ENCODE results near the gene TOGARAM1. TPM values are rescaled to one million over a fixed set of nuclear protein-coding genes. Genes with fewer than 3 reads are reported as not detected.

The TOGARAM1 gene
- total RNA-seq, 2 experiments from 2014 or later: 8.2 to 10.7 TPM

GRCh38 chr14:45015133-45015532, 53.1 kb downstream of the TOGARAM1 start:
- ATAC-seq: no peak
- no peak for DNase-seq
- no peaks in the 10 kb centered on the region for H3K27me3 Mint-ChIP-seq

GRCh38 chr14:45028107-45028626, 66.2 kb downstream of the TOGARAM1 start:
- H3K4me3 Mint-ChIP-seq: no peak overlapping the region
- CTCF ChIA-PET: no interaction called here
- peaks cover 4% of the 10 kb centered on the region for H3K4me1 Mint-ChIP-seq
- peaks cover 11% of the 10 kb centered on the region for H3K36me3 Mint-ChIP-seq
- no peak for DNase-seq
- H3K27me3 Mint-ChIP-seq: no peaks in the 10 kb centered on the region
- no peak for ATAC-seq
- no peak overlapping the region for H3K27ac Mint-ChIP-seq
- H3K9me3 Mint-ChIP-seq (ENCODE audit: low read depth): no peaks in the 10 kb centered on the region

More at GRCh38 chr14:45015133-45015532, 53.1 kb downstream of the TOGARAM1 start:
- H3K4me3 Mint-ChIP-seq: no peak overlapping the region
- H3K27ac Mint-ChIP-seq: no peak overlapping the region
- no peaks in the 10 kb centered on the region for H3K9me3 Mint-ChIP-seq (ENCODE audit: low read depth)
- peaks cover 12% of the 10 kb centered on the region for H3K36me3 Mint-ChIP-seq
- no peaks in the 10 kb centered on the region for H3K4me1 Mint-ChIP-seq
- CTCF ChIA-PET: no interaction called here

DNA sequence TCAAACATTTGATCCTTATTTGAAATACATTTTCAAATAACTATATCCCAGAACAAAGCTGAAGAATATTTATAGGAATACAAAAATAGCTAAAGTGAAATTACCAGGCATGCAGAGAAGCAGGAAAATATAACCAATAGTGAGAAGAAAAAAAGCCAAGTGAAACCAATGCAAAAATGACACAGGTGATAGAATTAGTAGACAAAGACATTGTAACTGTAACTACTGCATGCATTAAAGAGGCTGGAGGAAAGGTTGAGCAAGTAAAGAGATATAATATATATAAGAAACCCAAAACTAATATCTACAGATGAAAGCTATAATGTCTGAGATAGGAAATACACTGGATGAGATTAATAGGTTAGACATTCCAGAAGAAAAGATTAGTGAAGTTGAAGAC, 72.7 kb downstream of the TOGARAM1 start:
- DNase-seq: no peak
- H3K4me3 Mint-ChIP-seq: no peak overlapping the region
- H3K4me1 Mint-ChIP-seq: no peaks in the 10 kb centered on the region
- no peaks in the 10 kb centered on the region for H3K27me3 Mint-ChIP-seq
- peaks cover 2% of the 10 kb centered on the region for H3K9me3 Mint-ChIP-seq (ENCODE audit: low read depth)
- CTCF ChIA-PET: no interaction called here
- no peak for ATAC-seq
- H3K36me3 Mint-ChIP-seq: peaks cover 39% of the 10 kb centered on the region
- no peak overlapping the region for H3K27ac Mint-ChIP-seq

DNA sequence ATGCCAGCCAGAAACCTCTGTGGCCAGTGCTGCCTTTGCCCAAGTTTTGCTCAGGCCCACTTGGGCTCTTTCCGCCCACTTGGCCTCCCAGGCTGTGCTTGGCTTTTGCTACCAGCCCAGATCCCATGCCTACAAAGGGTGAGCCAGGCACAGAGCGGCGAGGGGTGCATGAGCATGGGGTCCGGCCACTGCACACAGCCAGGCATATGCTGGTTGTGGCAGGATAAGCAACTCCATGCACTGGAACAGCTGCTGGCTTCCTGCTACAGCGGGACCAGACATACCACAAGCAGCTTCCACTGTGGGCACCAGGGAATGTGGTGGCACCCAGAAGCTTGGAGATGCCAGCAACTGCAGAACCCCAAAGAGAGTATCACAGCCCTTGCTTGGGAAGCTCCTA, 76.3 kb downstream of the TOGARAM1 start:
- peaks cover 41% of the 10 kb centered on the region for H3K36me3 Mint-ChIP-seq
- H3K4me3 Mint-ChIP-seq: no peak overlapping the region
- H3K9me3 Mint-ChIP-seq (ENCODE audit: low read depth): peaks cover 2% of the 10 kb centered on the region
- CTCF ChIA-PET: no interaction called here
- no peak for ATAC-seq
- DNase-seq: no peak
- no peaks in the 10 kb centered on the region for H3K27me3 Mint-ChIP-seq
- H3K4me1 Mint-ChIP-seq: no peaks in the 10 kb centered on the region
- H3K27ac Mint-ChIP-seq: no peak overlapping the region

DNA sequence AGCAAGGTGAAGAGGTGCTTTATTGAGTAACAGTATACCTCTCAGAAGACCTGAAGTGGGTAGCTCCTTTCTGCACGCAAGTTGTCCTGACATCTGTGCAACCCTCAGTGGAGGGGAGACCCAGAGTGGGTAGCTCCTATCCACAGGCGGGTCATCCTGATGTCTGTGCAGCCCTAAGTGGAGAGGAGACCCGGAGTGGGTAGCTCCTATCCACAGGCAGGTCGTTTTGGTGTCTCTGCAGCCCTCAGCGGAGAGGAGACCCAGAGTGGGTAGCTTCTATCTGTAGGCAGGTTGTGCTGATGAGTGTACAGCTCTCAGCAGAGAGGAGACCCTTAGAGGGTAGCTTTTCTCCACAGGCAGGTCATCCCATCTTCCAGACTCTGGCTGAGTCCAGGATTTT, 76.9 kb downstream of the TOGARAM1 start:
- Mint-ChIP-seq H3K4me1 (no peaks in the 10 kb centered on the region), H3K36me3 (peaks cover 38% of the 10 kb centered on the region), H3K27ac (no peak overlapping the region), H3K9me3 (ENCODE audit: low read depth) (peaks cover 2% of the 10 kb centered on the region), H3K4me3 (no peak overlapping the region), H3K27me3 (no peaks in the 10 kb centered on the region)
- DNase-seq (no peak), ATAC-seq (no peak)
- CTCF ChIA-PET: no interaction called here

- no peak overlapping the region for H3K27ac Mint-ChIP-seq
- DNase-seq (no peak), ATAC-seq (no peak)
- CTCF ChIA-PET: no interaction called here
- H3K4me3 Mint-ChIP-seq: no peak overlapping the region
- peaks cover 2% of the 10 kb centered on the region for H3K9me3 Mint-ChIP-seq (ENCODE audit: low read depth)
- H3K36me3 Mint-ChIP-seq: peaks cover 35% of the 10 kb centered on the region
- no peaks in the 10 kb centered on the region for H3K4me1 Mint-ChIP-seq
- H3K27me3 Mint-ChIP-seq: no peaks in the 10 kb centered on the region
Measured at GRCh38 chr14:45039390-45039789, 77.4 kb downstream of the TOGARAM1 start.

GRCh38 chr14:45041641-45042040, 79.7 kb downstream of the TOGARAM1 start:
- peaks cover 2% of the 10 kb centered on the region for H3K9me3 Mint-ChIP-seq (ENCODE audit: low read depth)
- H3K4me1 Mint-ChIP-seq: no peaks in the 10 kb centered on the region
- H3K36me3 Mint-ChIP-seq: peaks cover 27% of the 10 kb centered on the region
- no peak overlapping the region for H3K27ac Mint-ChIP-seq
- no peaks in the 10 kb centered on the region for H3K27me3 Mint-ChIP-seq
- H3K4me3 Mint-ChIP-seq: no peak overlapping the region
- ATAC-seq (no peak), DNase-seq (no peak)
- CTCF ChIA-PET: no interaction called here

DNA sequence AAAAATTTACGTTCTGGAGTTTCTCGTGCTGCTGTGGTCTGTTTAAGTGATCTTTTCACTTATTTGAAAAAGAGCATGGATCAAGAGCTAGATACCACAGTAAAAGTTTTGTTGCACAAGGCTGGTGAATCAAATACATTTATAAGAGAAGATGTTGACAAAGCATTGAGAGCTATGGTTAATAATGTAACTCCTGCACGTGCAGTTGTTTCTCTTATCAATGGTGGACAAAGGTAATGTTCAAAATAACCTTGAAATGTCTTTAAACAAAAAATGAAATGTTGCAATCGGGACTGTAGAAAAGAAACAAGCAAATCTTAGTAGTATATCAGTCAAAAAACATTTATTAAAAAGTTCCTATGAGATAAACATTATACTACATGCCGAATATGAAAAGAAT, 82.6 kb downstream of the TOGARAM1 start:
- no peaks in the 10 kb centered on the region for H3K9me3 Mint-ChIP-seq (ENCODE audit: low read depth)
- ATAC-seq (no peak), DNase-seq (no peak)
- H3K36me3 Mint-ChIP-seq: peaks cover 11% of the 10 kb centered on the region
- CTCF ChIA-PET: no interaction called here
- H3K27ac Mint-ChIP-seq: no peak overlapping the region
- H3K27me3 Mint-ChIP-seq: no peaks in the 10 kb centered on the region
- no peak overlapping the region for H3K4me3 Mint-ChIP-seq
- no peaks in the 10 kb centered on the region for H3K4me1 Mint-ChIP-seq

DNA sequence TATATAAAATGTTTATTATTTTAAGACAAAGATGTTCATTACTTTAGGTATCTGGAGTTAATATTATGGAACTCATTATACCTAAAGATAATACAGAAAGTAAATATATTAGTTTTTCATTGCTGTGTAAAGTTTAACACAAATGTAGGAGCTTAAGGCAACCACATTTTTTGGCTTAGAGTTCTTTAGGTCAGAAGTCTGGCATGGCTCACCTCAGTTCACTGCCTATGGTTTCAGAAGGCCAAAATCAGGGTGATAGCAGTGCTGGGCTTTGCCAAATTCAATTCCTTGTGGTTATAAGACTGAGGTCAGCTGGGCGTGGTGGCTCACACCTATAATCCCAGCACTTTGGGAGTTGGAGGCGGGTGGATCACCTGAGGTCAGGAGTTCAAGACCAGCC, 86.4 kb downstream of the TOGARAM1 start:
- CTCF ChIA-PET: no interaction called here
- H3K27ac Mint-ChIP-seq: no peak overlapping the region

DNA sequence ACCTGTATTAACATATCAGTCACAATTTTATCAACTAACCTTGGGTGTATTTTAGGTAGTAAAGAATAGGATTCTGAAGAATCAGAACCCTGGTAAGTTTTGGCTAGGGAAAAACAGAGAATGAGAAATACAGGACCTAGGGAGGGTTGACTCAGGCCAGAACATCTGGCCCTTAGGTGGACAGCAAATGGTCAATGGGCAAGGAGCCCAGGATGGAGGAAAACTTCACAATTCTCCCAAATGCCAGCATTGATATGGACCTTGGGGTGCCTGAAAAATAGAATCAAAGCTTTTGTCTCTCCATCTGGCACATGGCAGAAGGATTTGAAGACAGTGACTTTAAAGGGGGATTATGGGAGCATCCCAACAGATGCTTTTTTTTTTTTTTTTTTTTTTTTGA, 89.2 kb downstream of the TOGARAM1 start:
- Mint-ChIP-seq H3K4me3 (no peak overlapping the region), H3K4me1 (no peaks in the 10 kb centered on the region), H3K9me3 (ENCODE audit: low read depth) (no peaks in the 10 kb centered on the region), H3K27me3 (no peaks in the 10 kb centered on the region), H3K36me3 (peaks cover 23% of the 10 kb centered on the region), H3K27ac (no peak overlapping the region)
- CTCF ChIA-PET: no interaction called here
- no peak for DNase-seq
- no peak for ATAC-seq

More for the DNA sequence above, 86.4 kb downstream of the TOGARAM1 start:
- DNase-seq (no peak), ATAC-seq (no peak)
- no peaks in the 10 kb centered on the region for H3K4me1 Mint-ChIP-seq
- H3K36me3 Mint-ChIP-seq: peaks cover 11% of the 10 kb centered on the region
- no peaks in the 10 kb centered on the region for H3K9me3 Mint-ChIP-seq (ENCODE audit: low read depth)
- H3K27me3 Mint-ChIP-seq: no peaks in the 10 kb centered on the region
- H3K4me3 Mint-ChIP-seq: no peak overlapping the region

DNA sequence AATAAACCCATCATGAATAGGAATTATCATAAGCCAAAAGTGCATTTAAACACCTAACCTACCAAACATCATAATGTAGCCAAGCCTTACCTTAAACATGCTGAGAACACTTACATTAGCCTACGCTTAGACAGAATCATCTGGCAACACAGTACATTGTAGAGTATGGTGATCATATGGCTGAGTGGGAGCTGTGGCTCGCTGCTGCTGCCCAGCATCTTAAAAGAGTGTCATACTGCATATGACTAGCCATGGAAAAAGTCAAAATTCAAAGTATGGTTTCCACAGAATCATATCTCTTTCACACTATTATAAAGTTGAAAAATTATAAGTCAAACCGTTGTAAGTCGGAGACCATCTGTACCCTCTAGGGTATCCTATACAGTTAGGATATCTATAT, 89.9 kb downstream of the TOGARAM1 start:
- CTCF ChIA-PET: no interaction called here

GRCh38 chr14:45057349-45057748, 95.4 kb downstream of the TOGARAM1 start:
- H3K9me3 Mint-ChIP-seq (ENCODE audit: low read depth): no peaks in the 10 kb centered on the region
- H3K36me3 Mint-ChIP-seq: peaks cover 35% of the 10 kb centered on the region
- CTCF ChIA-PET: no interaction called here

More for the DNA sequence above, 89.9 kb downstream of the TOGARAM1 start:
- no peaks in the 10 kb centered on the region for H3K4me1 Mint-ChIP-seq
- H3K36me3 Mint-ChIP-seq: peaks cover 24% of the 10 kb centered on the region
- ATAC-seq: no peak
- no peak for DNase-seq
- H3K9me3 Mint-ChIP-seq (ENCODE audit: low read depth): no peaks in the 10 kb centered on the region
- no peak overlapping the region for H3K27ac Mint-ChIP-seq
- no peaks in the 10 kb centered on the region for H3K27me3 Mint-ChIP-seq
- H3K4me3 Mint-ChIP-seq: no peak overlapping the region

GRCh38 chr14:45057881-45058364, 95.9 kb downstream of the TOGARAM1 start:
- CTCF ChIA-PET: no interaction called here
- Mint-ChIP-seq H3K36me3 (peaks cover 33% of the 10 kb centered on the region), H3K27me3 (no peaks in the 10 kb centered on the region), H3K27ac (no peak overlapping the region), H3K4me1 (no peaks in the 10 kb centered on the region), H3K9me3 (ENCODE audit: low read depth) (no peaks in the 10 kb centered on the region), H3K4me3 (no peak overlapping the region)
- DNase-seq (no peak), ATAC-seq (no peak)

More at GRCh38 chr14:45057349-45057748, 95.4 kb downstream of the TOGARAM1 start:
- Mint-ChIP-seq H3K27me3 (no peaks in the 10 kb centered on the region), H3K27ac (no peak overlapping the region), H3K4me1 (no peaks in the 10 kb centered on the region), H3K4me3 (no peak overlapping the region)
- no peak for ATAC-seq
- DNase-seq: no peak

- no peak for DNase-seq
- Mint-ChIP-seq H3K4me3 (no peak overlapping the region), H3K27ac (no peak overlapping the region), H3K9me3 (ENCODE audit: low read depth) (no peaks in the 10 kb centered on the region), H3K36me3 (peaks cover 24% of the 10 kb centered on the region), H3K4me1 (no peaks in the 10 kb centered on the region), H3K27me3 (no peaks in the 10 kb centered on the region)
- CTCF ChIA-PET: no interaction called here
- ATAC-seq: no peak
Measured at GRCh38 chr14:45060551-45060950, 98.6 kb downstream of the TOGARAM1 start.

GRCh38 chr14:45065540-45065939, 103.5 kb downstream of the TOGARAM1 start:
- DNase-seq (no peak), ATAC-seq (no peak)
- peaks cover 7% of the 10 kb centered on the region for H3K36me3 Mint-ChIP-seq
- H3K27ac Mint-ChIP-seq: no peak overlapping the region
- no peak overlapping the region for H3K4me3 Mint-ChIP-seq
- no peaks in the 10 kb centered on the region for H3K9me3 Mint-ChIP-seq (ENCODE audit: low read depth)
- CTCF ChIA-PET: no interaction called here
- H3K27me3 Mint-ChIP-seq: no peaks in the 10 kb centered on the region
- peaks cover 3% of the 10 kb centered on the region for H3K4me1 Mint-ChIP-seq

Data from activated CD8-positive, alpha-beta memory T cell treated with anti-CD3 and anti-CD28 coated beads, Interleukin-2, amount 10 ng/mL, durations not matched to agents 7 days and 5 days (primary cell).